ENCODE measurements around the gene ZSCAN26. TPM values are rescaled to one million over a fixed set of nuclear protein-coding genes. Genes with fewer than 3 reads are reported as not detected.

ZSCAN26 gene
- polyA plus RNA-seq, 1 of the 3 experiments (the other 2 are of a cell fraction) = 11.0 TPM

DNA sequence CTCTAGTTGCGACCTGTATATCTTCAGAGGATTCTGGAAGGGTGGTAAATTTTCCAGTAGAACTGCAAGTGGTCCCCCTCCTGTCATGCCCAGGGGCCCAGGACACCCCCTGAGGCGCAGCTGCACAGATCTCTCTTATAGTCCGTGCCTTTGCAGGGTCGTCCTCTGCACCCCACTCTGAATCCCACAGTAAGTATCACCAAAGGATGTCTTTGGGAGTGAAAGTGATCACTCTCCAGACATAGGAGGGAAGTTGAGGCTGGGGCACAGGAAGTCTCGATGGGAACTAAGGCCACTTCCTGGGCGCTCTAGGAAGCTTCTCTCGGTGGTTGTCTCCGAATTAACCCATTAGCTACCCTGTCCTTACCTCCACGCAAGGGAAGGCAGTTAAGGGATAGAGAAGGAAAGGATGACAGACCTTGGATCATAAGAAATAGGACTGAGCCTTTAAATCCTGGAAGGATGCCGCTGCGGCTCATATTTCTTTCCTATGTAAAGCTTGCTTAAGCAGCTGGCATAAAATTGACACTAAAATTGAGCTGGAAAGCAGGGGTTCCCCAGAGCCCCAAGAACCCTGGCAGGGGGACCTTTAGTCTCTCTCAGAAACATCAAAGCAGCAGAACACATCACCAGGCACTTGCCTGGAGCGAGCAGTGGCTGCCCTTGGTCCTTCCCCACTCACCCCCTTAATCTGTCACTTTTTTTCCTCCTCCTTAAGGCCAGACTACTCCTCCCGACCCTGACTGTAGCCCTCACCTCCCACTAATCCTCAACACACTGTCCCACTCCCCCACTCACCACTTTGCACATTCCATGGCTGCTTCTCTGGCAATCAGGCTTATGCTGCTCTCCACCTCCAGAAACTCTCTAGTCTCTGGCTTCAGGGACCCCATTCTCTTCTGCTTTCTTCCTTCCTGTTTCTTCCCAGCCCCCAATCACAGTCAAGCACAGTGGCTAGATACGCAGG is 14.7 kb upstream of the ZSCAN26 start, which contains the start of gene ZKSCAN4:
Gene ZKSCAN4, minus strand, starts transcription at position 261 of the 967 bp plus-strand sequence. CDS start 289 bp downstream, outside the sequence.
- WGBS (ENCODE audit: low lambda C conversion rate) = 15% methylated on average over 13 of the region's 14 CpGs
- Histone ChIP-seq H3K4me1 (ENCODE audit: control insufficient read depth in 1 of 2, insufficient read depth in 2 of 2, low read depth in 1 of 2, low read length in 1 of 2) (peaks cover 5 to 12% of the 10 kb centered on the region in 2 experiments; a peak in 3 of 4 replicates), H3K9ac (peak within 1 kb of the TSS; percentile 77), H3K79me2 (ENCODE audit: insufficient read depth) (peaks cover 19% of the 10 kb centered on the region), H3K9me3 (no peaks in the 10 kb centered on the region), H3K4me3 (ENCODE audit: low read depth in 2 of 2, low read length in 1 of 2) (peak within 1 kb of the TSS; percentile 93 to 97), H2AFZ (ENCODE audit: low read depth) (peak within 1 kb of the TSS; percentile 92), H3F3A (replicated peaks; ENCODE audit: insufficient read depth) (no peaks in the 10 kb centered on the region), H3K4me2 (peak within 1 kb of the TSS; percentile 79), H3K9me2 (no peaks in the 10 kb centered on the region), H4K20me1 (ENCODE audit: insufficient read depth) (no peaks in the 10 kb centered on the region), H3K36me3 (replicated peaks in 1 of 2; ENCODE audit: control insufficient read depth in 1 of 2, insufficient read depth in 2 of 2, low read length in 1 of 2) (peaks cover 7 to 20% of the 10 kb centered on the region in 2 experiments), H3K27ac (ENCODE audit: low read depth in 2 of 2, low read length in 1 of 2) (peak within 1 kb of the TSS; percentile 41 to 81; a peak in 3 of 4 replicates), H3K27me3 (ENCODE audit: insufficient read depth) (no peaks in the 10 kb centered on the region)
- DNase-seq = peak; percentile 90
- ChIA-PET CTCF (interaction anchor here (0.9 to 1.2 kb wide), 5 partner anchors 15 to 116 kb away, joined by 3 to 6 read pairs (median 4); partner anchors contain the start of gene ZSCAN26), POLR2A (interaction anchor here (0.7 to 3.2 kb wide), 7 partner anchors 14 to 147 kb away, joined by 3 to 29 read pairs (median 7); partner anchors contain the start of genes ZKSCAN8, ZSCAN26 and ZSCAN9)
- TF ChIP-seq JUND (IDR thresholded peaks at IDR 0.05) = no peak
- TF ChIP-seq RXRA (IDR thresholded peaks at IDR 0.05; ENCODE audit: borderline replicate concordance, low read depth) = no peak
- TF ChIP-seq RFX5 (IDR thresholded peaks at IDR 0.05; ENCODE audit: low read length) = no peak
- TF ChIP-seq, protein P1, sequence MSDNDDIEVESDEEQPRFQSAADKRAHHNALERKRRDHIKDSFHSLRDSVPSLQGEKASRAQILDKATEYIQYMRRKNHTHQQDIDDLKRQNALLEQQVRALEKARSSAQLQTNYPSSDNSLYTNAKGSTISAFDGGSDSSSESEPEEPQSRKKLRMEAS (IDR thresholded peaks at IDR 0.05; ENCODE audit: low read depth) = peak; percentile 56; the same call in 1 of the 2 replicates
- no peak for TF ChIP-seq RAD21 (IDR thresholded peaks at IDR 0.05; ENCODE audit: low read length)
- TF ChIP-seq EP300 (IDR thresholded peaks at IDR 0.05; ENCODE audit: borderline replicate concordance in 1 of 2, low read depth in 1 of 2, low read length in 1 of 2) = no peak
- TF ChIP-seq CTCF (IDR thresholded peaks at IDR 0.05) = no peak
- no peak for TF ChIP-seq NFIC (IDR thresholded peaks at IDR 0.05; ENCODE audit: borderline replicate concordance)
- no peak for TF ChIP-seq NRF1 (IDR thresholded peaks at IDR 0.05; ENCODE audit: low read depth, low read length)
- peak; percentile 66; the same call in 1 of the 2 replicates for TF ChIP-seq ZBTB33 (IDR thresholded peaks at IDR 0.05; ENCODE audit: borderline replicate concordance, low read depth)
- peak; percentile 98 for TF ChIP-seq GABPA (IDR thresholded peaks at IDR 0.05; ENCODE audit: low read depth)
- TF ChIP-seq SMC3 (IDR thresholded peaks at IDR 0.05; ENCODE audit: low read depth, low read length) = no peak; the same call in 1 of the 2 replicates
- TF ChIP-seq MEF2A (IDR thresholded peaks at IDR 0.05; ENCODE audit: borderline replicate concordance, low read depth) = no peak
- TF ChIP-seq POLR2AphosphoS5 (IDR thresholded peaks at IDR 0.05; ENCODE audit: low read depth, low read length) = peak; percentile 80
- no peak for TF ChIP-seq USF2 (IDR thresholded peaks at IDR 0.05; ENCODE audit: borderline replicate concordance, low read depth, low read length)
- TF ChIP-seq TAF1 (IDR thresholded peaks at IDR 0.05; ENCODE audit: borderline replicate concordance, low read depth, low read length) = peak; percentile 83
- no peak for TF ChIP-seq GATA2 (CRISPR knock-in tag; IDR thresholded peaks at IDR 0.05)
- TF ChIP-seq, protein P2, sequence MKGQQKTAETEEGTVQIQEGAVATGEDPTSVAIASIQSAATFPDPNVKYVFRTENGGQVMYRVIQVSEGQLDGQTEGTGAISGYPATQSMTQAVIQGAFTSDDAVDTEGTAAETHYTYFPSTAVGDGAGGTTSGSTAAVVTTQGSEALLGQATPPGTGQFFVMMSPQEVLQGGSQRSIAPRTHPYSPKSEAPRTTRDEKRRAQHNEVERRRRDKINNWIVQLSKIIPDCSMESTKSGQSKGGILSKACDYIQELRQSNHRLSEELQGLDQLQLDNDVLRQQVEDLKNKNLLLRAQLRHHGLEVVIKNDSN (IDR thresholded peaks at IDR 0.05; ENCODE audit: borderline replicate concordance, low read depth) = no peak
- no peak for TF ChIP-seq TCF12 (IDR thresholded peaks at IDR 0.05)
- TF ChIP-seq, protein P3, sequence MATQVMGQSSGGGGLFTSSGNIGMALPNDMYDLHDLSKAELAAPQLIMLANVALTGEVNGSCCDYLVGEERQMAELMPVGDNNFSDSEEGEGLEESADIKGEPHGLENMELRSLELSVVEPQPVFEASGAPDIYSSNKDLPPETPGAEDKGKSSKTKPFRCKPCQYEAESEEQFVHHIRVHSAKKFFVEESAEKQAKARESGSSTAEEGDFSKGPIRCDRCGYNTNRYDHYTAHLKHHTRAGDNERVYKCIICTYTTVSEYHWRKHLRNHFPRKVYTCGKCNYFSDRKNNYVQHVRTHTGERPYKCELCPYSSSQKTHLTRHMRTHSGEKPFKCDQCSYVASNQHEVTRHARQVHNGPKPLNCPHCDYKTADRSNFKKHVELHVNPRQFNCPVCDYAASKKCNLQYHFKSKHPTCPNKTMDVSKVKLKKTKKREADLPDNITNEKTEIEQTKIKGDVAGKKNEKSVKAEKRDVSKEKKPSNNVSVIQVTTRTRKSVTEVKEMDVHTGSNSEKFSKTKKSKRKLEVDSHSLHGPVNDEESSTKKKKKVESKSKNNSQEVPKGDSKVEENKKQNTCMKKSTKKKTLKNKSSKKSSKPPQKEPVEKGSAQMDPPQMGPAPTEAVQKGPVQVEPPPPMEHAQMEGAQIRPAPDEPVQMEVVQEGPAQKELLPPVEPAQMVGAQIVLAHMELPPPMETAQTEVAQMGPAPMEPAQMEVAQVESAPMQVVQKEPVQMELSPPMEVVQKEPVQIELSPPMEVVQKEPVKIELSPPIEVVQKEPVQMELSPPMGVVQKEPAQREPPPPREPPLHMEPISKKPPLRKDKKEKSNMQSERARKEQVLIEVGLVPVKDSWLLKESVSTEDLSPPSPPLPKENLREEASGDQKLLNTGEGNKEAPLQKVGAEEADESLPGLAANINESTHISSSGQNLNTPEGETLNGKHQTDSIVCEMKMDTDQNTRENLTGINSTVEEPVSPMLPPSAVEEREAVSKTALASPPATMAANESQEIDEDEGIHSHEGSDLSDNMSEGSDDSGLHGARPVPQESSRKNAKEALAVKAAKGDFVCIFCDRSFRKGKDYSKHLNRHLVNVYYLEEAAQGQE (IDR thresholded peaks at IDR 0.05; ENCODE audit: low read depth, low read length) = peak; percentile 26; the same call in 1 of the 2 replicates
- no peak for TF ChIP-seq TEAD4 (IDR thresholded peaks at IDR 0.05; ENCODE audit: borderline replicate concordance, insufficient read depth)
- no peak for TF ChIP-seq FOXM1 (IDR thresholded peaks at IDR 0.05; ENCODE audit: low read depth)
